ENCODE results near the gene PGBD5. TPM values are rescaled to one million over a fixed set of nuclear protein-coding genes. Genes with fewer than 3 reads are reported as not detected.

PGBD5 gene
- polyA plus RNA-seq, 3 donors: 0.44 TPM; not detected in 2

GRCh38 chr1:230464671-230465070 is 38.5 kb upstream of the PGBD5 start:
- H3K4me3 Mint-ChIP-seq: no peak overlapping the region
- Histone ChIP-seq H3K4me1 (ENCODE audit: control insufficient read depth in 1 of 2, insufficient read depth in 2 of 2, low read length in 2 of 2) (peaks cover under 1 to 4% of the 10 kb centered on the region in 2 donors), H3K9ac (ENCODE audit: insufficient read depth, low read length, poor library complexity, severe bottlenecking) (no peak overlapping the region), H3K36me3 (replicated peaks in 1 of 2; ENCODE audit: control insufficient read depth in 1 of 2, insufficient read depth in 2 of 2, low read length in 2 of 2) (no peaks in the 10 kb centered on the region), H2AFZ (ENCODE audit: insufficient read depth, low read depth, low read length, poor library complexity, severe bottlenecking) (no peak overlapping the region), H3K27me3 (ENCODE audit: control insufficient read depth in 2 of 2, insufficient read depth in 2 of 2, low read length in 2 of 2) (peaks cover 2 to 5% of the 10 kb centered on the region in 2 donors), H3K27ac (ENCODE audit: low read depth in 1 of 2, low read length in 2 of 2) (no peak overlapping the region), H3K79me2 (ENCODE audit: insufficient read depth, low read length) (no peaks in the 10 kb centered on the region), H3K9me3 (replicated peaks in 1 of 2; ENCODE audit: control insufficient read depth in 1 of 2, insufficient read depth in 1 of 2, low read length in 2 of 2) (peaks cover 0 to 3% of the 10 kb centered on the region in 2 donors), H3K4me3 (replicated peaks in 1 of 3; ENCODE audit: low read depth in 2 of 3, low read length in 3 of 3) (no peak overlapping the region), H4K20me1 (ENCODE audit: insufficient read depth, low read length) (no peaks in the 10 kb centered on the region), H3K4me2 (replicated peaks; ENCODE audit: extremely low read depth, low read length, poor library complexity, severe bottlenecking) (no peak overlapping the region)
- no peak for DNase-seq
- H3K9me3 Mint-ChIP-seq: peaks cover 6 to 18% (median 10%) of the 10 kb centered on the region in 7 donors
- TF ChIP-seq, protein P1, sequence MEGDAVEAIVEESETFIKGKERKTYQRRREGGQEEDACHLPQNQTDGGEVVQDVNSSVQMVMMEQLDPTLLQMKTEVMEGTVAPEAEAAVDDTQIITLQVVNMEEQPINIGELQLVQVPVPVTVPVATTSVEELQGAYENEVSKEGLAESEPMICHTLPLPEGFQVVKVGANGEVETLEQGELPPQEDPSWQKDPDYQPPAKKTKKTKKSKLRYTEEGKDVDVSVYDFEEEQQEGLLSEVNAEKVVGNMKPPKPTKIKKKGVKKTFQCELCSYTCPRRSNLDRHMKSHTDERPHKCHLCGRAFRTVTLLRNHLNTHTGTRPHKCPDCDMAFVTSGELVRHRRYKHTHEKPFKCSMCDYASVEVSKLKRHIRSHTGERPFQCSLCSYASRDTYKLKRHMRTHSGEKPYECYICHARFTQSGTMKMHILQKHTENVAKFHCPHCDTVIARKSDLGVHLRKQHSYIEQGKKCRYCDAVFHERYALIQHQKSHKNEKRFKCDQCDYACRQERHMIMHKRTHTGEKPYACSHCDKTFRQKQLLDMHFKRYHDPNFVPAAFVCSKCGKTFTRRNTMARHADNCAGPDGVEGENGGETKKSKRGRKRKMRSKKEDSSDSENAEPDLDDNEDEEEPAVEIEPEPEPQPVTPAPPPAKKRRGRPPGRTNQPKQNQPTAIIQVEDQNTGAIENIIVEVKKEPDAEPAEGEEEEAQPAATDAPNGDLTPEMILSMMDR (IDR thresholded peaks at IDR 0.05): no peak
- WGBS (ENCODE audit: insufficient coverage): 64% methylated on average over 3 of the region's 4 CpGs
- peaks cover 3% of the 10 kb centered on the region for H3K4me1 Mint-ChIP-seq
- peaks cover 5 to 12% (median 10%) of the 10 kb centered on the region in 3 donors for H3K27me3 Mint-ChIP-seq (ENCODE audit: low read depth in 3 of 3)
- peak overlapping the region in 1 of 7 donors; percentile 58 for H3K27ac Mint-ChIP-seq
- intact Hi-C loops (cut with micrococcal nuclease): loop anchor here in 1 of 2 donors (5.0 kb wide), 1 partner anchor 43 kb away; no protein-coding TSS in a partner anchor
- no peaks in the 10 kb centered on the region for H3K36me3 Mint-ChIP-seq

- no peak overlapping the region for H3K9ac ChIP-seq (ENCODE audit: insufficient read depth, low read length, poor library complexity, severe bottlenecking)
- Mint-ChIP-seq H3K27me3 (ENCODE audit: low read depth in 3 of 3) (peaks cover 5 to 12% (median 10%) of the 10 kb centered on the region in 3 donors), H3K4me3 (no peak overlapping the region), H3K4me1 (peaks cover 11% of the 10 kb centered on the region), H3K27ac (no peak overlapping the region), H3K36me3 (no peaks in the 10 kb centered on the region), H3K9me3 (peaks cover 2 to 21% (median 9%) of the 10 kb centered on the region in 7 donors)
- DNase-seq: no peak
- TF ChIP-seq, protein P1 (IDR thresholded peaks at IDR 0.05): no peak
- intact Hi-C loops (cut with micrococcal nuclease): loop anchor here in 1 of 2 donors (5.0 kb wide), 1 partner anchor 44 kb away; no protein-coding TSS in a partner anchor
- H3K4me2 ChIP-seq (replicated peaks; ENCODE audit: extremely low read depth, low read length, poor library complexity, severe bottlenecking): no peak overlapping the region
- H3K27me3 ChIP-seq (ENCODE audit: control insufficient read depth in 2 of 2, insufficient read depth in 2 of 2, low read length in 2 of 2): peaks cover 2 to 5% of the 10 kb centered on the region in 2 donors
- no peaks in the 10 kb centered on the region for H4K20me1 ChIP-seq (ENCODE audit: insufficient read depth, low read length)
- H3K4me1 ChIP-seq (ENCODE audit: control insufficient read depth in 1 of 2, insufficient read depth in 2 of 2, low read length in 2 of 2): peaks cover 9 to 13% of the 10 kb centered on the region in 2 donors
- H2AFZ ChIP-seq (ENCODE audit: insufficient read depth, low read depth, low read length, poor library complexity, severe bottlenecking): no peak overlapping the region
- H3K9me3 ChIP-seq (replicated peaks in 1 of 2; ENCODE audit: control insufficient read depth in 1 of 2, insufficient read depth in 1 of 2, low read length in 2 of 2): peaks cover 0 to 3% of the 10 kb centered on the region in 2 donors
- no peak overlapping the region for H3K27ac ChIP-seq (ENCODE audit: low read depth in 1 of 2, low read length in 2 of 2)
- no peaks in the 10 kb centered on the region for H3K79me2 ChIP-seq (ENCODE audit: insufficient read depth, low read length)
- no peak overlapping the region for H3K4me3 ChIP-seq (replicated peaks in 1 of 3; ENCODE audit: low read depth in 2 of 3, low read length in 3 of 3)
- no peaks in the 10 kb centered on the region for H3K36me3 ChIP-seq (replicated peaks in 1 of 2; ENCODE audit: control insufficient read depth in 1 of 2, insufficient read depth in 2 of 2, low read length in 2 of 2)
- WGBS (ENCODE audit: insufficient coverage): 100% methylated on average over 5 of the region's 5 CpGs
Measured at GRCh38 chr1:230463760-230464159, 37.6 kb upstream of the PGBD5 start.

All from CD14-positive monocyte (primary cell).